ENCODE measurements around the gene EN2. TPM values are rescaled to one million over a fixed set of nuclear protein-coding genes. Genes with fewer than 3 reads are reported as not detected.
"Not testable (repeated sequence)": the region's sequence is repeated elsewhere in the genome, so short reads cannot be mapped to it uniquely, and the experiment has no call there.

Gene EN2
- total RNA-seq, 2 donors from 2014 or later = 0.27 TPM; not detected in 1

GRCh38 chr7:155439311-155440017 is 18.5 kb upstream of the EN2 start:
- DNase-seq (ENCODE audit: low spot score) = no peak
- Histone ChIP-seq H3K27me3 (replicated peaks; ENCODE audit: insufficient read depth) (no peaks in the 10 kb centered on the region), H3K36me3 (no peaks in the 10 kb centered on the region), H3K27ac (no peak overlapping the region), H3K9me3 (no peaks in the 10 kb centered on the region), H3K4me1 (ENCODE audit: control insufficient read depth in 1 of 2, low read depth in 2 of 2) (no peaks in the 10 kb centered on the region), H3K4me3 (no peak overlapping the region)
- ATAC-seq (ENCODE audit: insufficient number of reproducible peaks, low FRiP score, low read depth) = no peak
- TF ChIP-seq CTCF (IDR thresholded peaks at IDR 0.05) = no peak

GRCh38 chr7:155440018-155440410 is 17.9 kb upstream of the EN2 start:
- H3K27me3 ChIP-seq (replicated peaks; ENCODE audit: insufficient read depth) = no peaks in the 10 kb centered on the region
- no peak for DNase-seq (ENCODE audit: low spot score)
- H3K27ac ChIP-seq = no peak overlapping the region

GRCh38 chr7:155441856-155442255 is 16.1 kb upstream of the EN2 start:
- no peak for TF ChIP-seq CTCF (IDR thresholded peaks at IDR 0.05)
- no peak for ATAC-seq (ENCODE audit: insufficient number of reproducible peaks, low FRiP score, low read depth)

More at GRCh38 chr7:155440018-155440410, 17.9 kb upstream of the EN2 start:
- no peak for ATAC-seq (ENCODE audit: insufficient number of reproducible peaks, low FRiP score, low read depth)
- no peaks in the 10 kb centered on the region for H3K36me3 ChIP-seq
- H3K4me1 ChIP-seq (ENCODE audit: control insufficient read depth in 1 of 2, low read depth in 2 of 2) = no peaks in the 10 kb centered on the region
- no peak overlapping the region for H3K4me3 ChIP-seq
- TF ChIP-seq CTCF (IDR thresholded peaks at IDR 0.05) = no peak
- H3K9me3 ChIP-seq = no peaks in the 10 kb centered on the region

GRCh38 chr7:155444746-155445145 is 13.2 kb upstream of the EN2 start:
- no peaks in the 10 kb centered on the region for H3K9me3 ChIP-seq
- no peak for TF ChIP-seq CTCF (IDR thresholded peaks at IDR 0.05)
- DNase-seq (ENCODE audit: low spot score) = no peak
- no peaks in the 10 kb centered on the region for H3K27me3 ChIP-seq (replicated peaks; ENCODE audit: insufficient read depth)
- H3K36me3 ChIP-seq = no peaks in the 10 kb centered on the region
- no peak overlapping the region for H3K27ac ChIP-seq
- H3K4me3 ChIP-seq = no peak overlapping the region
- peaks cover 0 to 14% of the 10 kb centered on the region in 2 donors for H3K4me1 ChIP-seq (ENCODE audit: control insufficient read depth in 1 of 2, low read depth in 2 of 2)
- ATAC-seq (ENCODE audit: insufficient number of reproducible peaks, low FRiP score, low read depth) = peak; percentile 39

More at GRCh38 chr7:155441856-155442255, 16.1 kb upstream of the EN2 start:
- no peak for DNase-seq (ENCODE audit: low spot score)
- H3K27me3 ChIP-seq (replicated peaks; ENCODE audit: insufficient read depth) = no peaks in the 10 kb centered on the region
- no peak overlapping the region for H3K27ac ChIP-seq
- no peaks in the 10 kb centered on the region for H3K9me3 ChIP-seq
- H3K4me3 ChIP-seq = no peak overlapping the region
- no peaks in the 10 kb centered on the region for H3K36me3 ChIP-seq
- H3K4me1 ChIP-seq (ENCODE audit: control insufficient read depth in 1 of 2, low read depth in 2 of 2) = no peaks in the 10 kb centered on the region

- H3K36me3 ChIP-seq; H3K9me3 ChIP-seq; H3K4me3 ChIP-seq; H3K27ac ChIP-seq; ATAC-seq (ENCODE audit: insufficient number of reproducible peaks, low FRiP score, low read depth); DNase-seq (ENCODE audit: low spot score); H3K27me3 ChIP-seq (replicated peaks; ENCODE audit: insufficient read depth): not testable (repeated sequence)
- H3K4me1 ChIP-seq (ENCODE audit: control insufficient read depth in 1 of 2, low read depth in 2 of 2) = peaks cover 0 to 21% of the 10 kb centered on the region in 2 donors
Measured at GRCh38 chr7:155445606-155446005, 12.3 kb upstream of the EN2 start.

- no peaks in the 10 kb centered on the region for H3K36me3 ChIP-seq
- no peak overlapping the region for H3K27ac ChIP-seq
- ATAC-seq (ENCODE audit: insufficient number of reproducible peaks, low FRiP score, low read depth) (no peak), DNase-seq (ENCODE audit: low spot score) (no peak)
- no peak for TF ChIP-seq CTCF (IDR thresholded peaks at IDR 0.05)
- H3K27me3 ChIP-seq (replicated peaks; ENCODE audit: insufficient read depth) = peaks cover 12% of the 10 kb centered on the region
- H3K4me3 ChIP-seq = no peak overlapping the region
- H3K9me3 ChIP-seq = no peaks in the 10 kb centered on the region
- H3K4me1 ChIP-seq (ENCODE audit: control insufficient read depth in 1 of 2, low read depth in 2 of 2) = peaks cover 0 to 25% of the 10 kb centered on the region in 2 donors
Measured at GRCh38 chr7:155447603-155448002, 10.3 kb upstream of the EN2 start.

Measured in thoracic aorta (tissue), 2 donors.